Body of pancreas (tissue), 4 donors: ENCODE data around the gene IFT27. TPM values are rescaled to one million over a fixed set of nuclear protein-coding genes. Genes with fewer than 3 reads are reported as not detected.

Experiments
- ATAC-seq: fragments of 150-250 bp; one replicate; pipeline ENCODE4 v1.9.1; 2016
- DNase-seq, 4 donors: peaks; one replicate each; pipeline ENCODE4 v3.0.0-alpha.2; 2019
- H3K27ac ChIP-seq, 4 donors: fragments of 200-600 bp; sonication (generic); 1 replicate in 3 of 4; 2 replicates in 1 of 4; pipeline versions ENCODE4 v1.5.1 to v1.6.1; 2016 to 2019; ENCODE audit warnings: mild to moderate bottlenecking in 1 of 4, mixed read lengths in 1 of 4, moderate library complexity in 1 of 4
- H3K27me3 ChIP-seq, 2 donors: fragments of 200-600 bp; sonication (generic); one replicate each; pipeline ENCODE4 v1.6.0; 2016; ENCODE audit warnings: mild to moderate bottlenecking in 1 of 2
- H3K36me3 ChIP-seq, 2 donors: fragments of 200-600 bp; sonication (generic); replicated peaks in 1 of 2; 2 replicates each; pipeline ENCODE4 v1.5.1; 2016; ENCODE audit warnings: low read depth in 2 of 2; ENCODE audit not compliant: insufficient read depth in 1 of 2
- H3K4me1 ChIP-seq: fragments of 200-600 bp; sonication (generic); one replicate; pipeline ENCODE4 v1.6.0; 2016
- H3K4me3 ChIP-seq, 2 donors: fragments of 200-600 bp; sonication (generic); 1 replicate in 1 of 2; 2 replicates in 1 of 2; pipeline ENCODE4 v1.5.1; 2016 to 2019
- H3K9me3 ChIP-seq, 3 donors: fragments of 200-600 bp; sonication (generic); 1 replicate in 2 of 3; 2 replicates in 1 of 3; pipeline ENCODE4 v1.5.1; 2016
- CTCF ChIP-seq, 7 experiments: fragments of 450-650 bp in 4 of 7; fragments of 200-600 bp in 3 of 7; sonication (generic) in 3 of 7; IDR thresholded peaks; one replicate each; pipeline ENCODE4 v1.5.1; 2016 to 2019; ENCODE audit warnings: antibody characterized with exemption in 7 of 7
- POLR2A ChIP-seq, 3 donors: fragments of 450-650 bp; IDR thresholded peaks; one replicate each; pipeline ENCODE4 v1.6.1; 2016; ENCODE audit warnings: antibody characterized with exemption in 3 of 3, mild to moderate bottlenecking in 2 of 3
- WGBS, 2 donors: methylation state at CpG; one replicate each; pipeline ENCODE4 v1.1.5; 2017; 5-methylcytosine and 5-hydroxymethylcytosine counted together
- intact Hi-C: fragments of 100-400 bp; cut with DNase I; formaldehyde crosslinking; loops from one replicate; pipeline ENCODE4 v1.15.1; 2023
- total RNA-seq, 2 donors: library from RNA; depleted of rRNA; stranded (reverse); fragments of >200 nt; gene quantifications; one replicate each; pipeline ENCODE4 v1.1.0, GENCODE V29; 2016

The IFT27 gene
- total RNA-seq, 2 donors from 2014 or later: 7.6 to 15.8 TPM

- no peaks in the 10 kb centered on the region for H3K36me3 ChIP-seq
- no peak for TF ChIP-seq POLR2A (IDR thresholded peaks at IDR 0.05)
- TF ChIP-seq CTCF (IDR thresholded peaks at IDR 0.05): peak; percentile 77 to 98 (median 91)
- DNase-seq: peak; percentile 77 to 82 (median 81)
- H3K9me3 ChIP-seq: no peaks in the 10 kb centered on the region
- no peaks in the 10 kb centered on the region for H3K27me3 ChIP-seq
- intact Hi-C loops: loop anchor here (10.0 kb wide), 1 partner anchor 273 kb away; the partner anchor contains the start of gene KCTD17
- H3K4me1 ChIP-seq: peaks cover 3% of the 10 kb centered on the region
- H3K4me3 ChIP-seq: no peak overlapping the region
- WGBS, 2 donors: 20 to 21% methylated on average over 19 to 33 of the region's 33 CpGs
- H3K27ac ChIP-seq: no peak overlapping the region
- ATAC-seq: peak; percentile 93
Measured at GRCh38 chr22:36781656-36782627, 6.0 kb upstream of the IFT27 start.

GRCh38 chr22:36778020-36778419 lies 2.1 kb upstream of the IFT27 start:
- H3K27me3 ChIP-seq: no peaks in the 10 kb centered on the region
- DNase-seq (no peak), ATAC-seq (no peak)
- H3K4me1 ChIP-seq: peaks cover 17% of the 10 kb centered on the region
- no peak overlapping the region for H3K4me3 ChIP-seq
- no peaks in the 10 kb centered on the region for H3K36me3 ChIP-seq
- intact Hi-C loops: no loop called here
- no peak overlapping the region for H3K27ac ChIP-seq
- TF ChIP-seq POLR2A (IDR thresholded peaks at IDR 0.05) (no peak), CTCF (IDR thresholded peaks at IDR 0.05) (no peak)
- no peaks in the 10 kb centered on the region for H3K9me3 ChIP-seq

- Histone ChIP-seq H3K27me3 (no peaks in the 10 kb centered on the region), H3K27ac (peak overlapping the region in 1 of 4 donors; percentile 49), H3K36me3 (no peaks in the 10 kb centered on the region), H3K4me3 (no peak overlapping the region), H3K9me3 (no peaks in the 10 kb centered on the region), H3K4me1 (peaks cover 15% of the 10 kb centered on the region)
- ATAC-seq: no peak
- intact Hi-C loops: no loop called here
- WGBS, 2 donors: 55 to 61% methylated on average over 12 of the region's 12 CpGs
- no peak for DNase-seq
- no peak for TF ChIP-seq CTCF (IDR thresholded peaks at IDR 0.05)
- TF ChIP-seq POLR2A (IDR thresholded peaks at IDR 0.05): no peak
Measured at GRCh38 chr22:36776722-36777121, 803 bp upstream of the IFT27 start.

GRCh38 chr22:36775586-36775963 lies 344 bp downstream of the IFT27 start:
- Histone ChIP-seq H3K4me3 (peak overlapping the region; percentile 67 to 95), H3K27me3 (no peaks in the 10 kb centered on the region), H3K4me1 (peaks cover 14% of the 10 kb centered on the region), H3K27ac (peak overlapping the region; percentile 49 to 75 (median 62)), H3K9me3 (no peaks in the 10 kb centered on the region), H3K36me3 (no peaks in the 10 kb centered on the region)
- intact Hi-C loops: no loop called here
- no peak for ATAC-seq
- peak; percentile 51 to 67 (median 56) for DNase-seq
- no peak for TF ChIP-seq CTCF (IDR thresholded peaks at IDR 0.05)
- TF ChIP-seq POLR2A (IDR thresholded peaks at IDR 0.05): no peak
- WGBS, 2 donors: 0% methylated on average over 2 to 19 of the region's 23 CpGs
